GM12878 (cell line): ENCODE measurements around the gene DAB2. TPM values are rescaled to one million over a fixed set of nuclear protein-coding genes. Genes with fewer than 3 reads are reported as not detected.

Source experiments
- ATAC-seq: fragments of 200-7000 bp; cut with Tn5 transposase; 3 replicates; pipeline ENCODE4 v1.9.1; 2020; ENCODE audit warnings: mild to moderate bottlenecking, moderate library complexity
- BruUV-seq: library from RNA; stranded (reverse); fragments of 400-500 nt; replicated peaks from 2 replicates; lab custom pipeline; 2021; lab: Mats Ljungman, UMichigan
- CTCF ChIA-PET: fragments of 300-600 bp; sonication (Branson Sonifier 250); formaldehyde crosslinking; extraction: SDS; loops from one replicate; lab custom pipeline; 2021; ENCODE audit warnings: inconsistent platforms; lab: Yijun Ruan, JAX
- POLR2A ChIA-PET: fragments of 350-600 bp; formaldehyde crosslinking; extraction: SDS; loops from one replicate; lab custom pipeline; 2021; ENCODE audit warnings: inconsistent platforms; lab: Charles Lee
- RAD21 ChIA-PET: fragments of 300-600 bp; sonication (Branson Sonifier 250); formaldehyde crosslinking; loops from one replicate; lab custom pipeline; 2023; ENCODE audit warnings: antibody characterized with exemption; ENCODE audit not compliant: unreplicated experiment; lab: Charles Lee
- SMC1A ChIA-PET: fragments of 300-600 bp; sonication (Branson Sonifier 250); formaldehyde crosslinking; loops from one replicate; lab custom pipeline; 2023; ENCODE audit not compliant: unreplicated experiment, uncharacterized antibody; lab: Charles Lee
- DNase-seq: peaks from one replicate; pipeline ENCODE4 v3.0.0-alpha.2; 2011; ENCODE audit warnings: low read depth, low spot score
- FAIRE-seq: peaks from 3 replicates; lab custom pipeline; 2011; peaks lifted over from hg19 to GRCh38; lab: Jason Lieb, UNC
- H2AFZ ChIP-seq: 2 replicates; pipeline ENCODE4 v1.6.0; 2011; ENCODE audit warnings: low read depth, low read length, control low read depth; ENCODE audit not compliant: control insufficient read depth
- H3K27ac ChIP-seq: 2 replicates; pipeline ENCODE4 v1.5.1; 2011; ENCODE audit warnings: control low read depth; ENCODE audit not compliant: control insufficient read depth, insufficient read depth
- H3K27me3 ChIP-seq, 2 experiments: replicated peaks in 1 of 2; 2 replicates each; pipeline versions ENCODE4 v1.6.0 to v1.6.1; 2011; ENCODE audit warnings: low read length in 1 of 2; ENCODE audit not compliant: control insufficient read depth in 2 of 2, insufficient read depth in 2 of 2
- H3K36me3 ChIP-seq, 2 experiments: 2 replicates each; pipeline ENCODE4 v1.5.1; 2011; ENCODE audit warnings: low read length in 1 of 2; ENCODE audit not compliant: control insufficient read depth in 2 of 2, insufficient read depth in 2 of 2
- H3K4me1 ChIP-seq: 2 replicates; pipeline ENCODE4 v1.6.1; 2011; ENCODE audit warnings: mild to moderate bottlenecking, low read length, moderate library complexity, mixed read lengths; ENCODE audit not compliant: control insufficient read depth, insufficient read depth
- H3K4me2 ChIP-seq: 2 replicates; pipeline ENCODE4 v1.6.0; 2011; ENCODE audit warnings: control low read depth; ENCODE audit not compliant: control insufficient read depth, insufficient read depth
- H3K4me3 ChIP-seq: fragments of 200-600 bp; sonication (generic); 2 replicates; pipeline ENCODE4 v1.5.1; 2016
- H3K79me2 ChIP-seq: 2 replicates; pipeline ENCODE4 v1.6.0; 2011; ENCODE audit warnings: low read length; ENCODE audit not compliant: control insufficient read depth, insufficient read depth
- H3K9ac ChIP-seq: 2 replicates; pipeline ENCODE4 v1.8.0; 2011; ENCODE audit warnings: low read length, control low read depth, mixed read lengths; ENCODE audit not compliant: control insufficient read depth, insufficient read depth
- H3K9me3 ChIP-seq: replicated peaks from 3 replicates; pipeline ENCODE4 v1.5.1; 2011; ENCODE audit warnings: mild to moderate bottlenecking, low read length; ENCODE audit not compliant: control insufficient read depth, insufficient read depth
- H4K20me1 ChIP-seq: 2 replicates; pipeline ENCODE4 v1.6.0; 2011; ENCODE audit not compliant: control insufficient read depth, insufficient read depth
- BHLHE40 ChIP-seq, 2 experiments: fragments of 450-650 bp in 1 of 2; IDR thresholded peaks; 2 replicates each; pipeline ENCODE4 v1.6.1; 2011 to 2017; ENCODE audit warnings: low read depth in 2 of 2, borderline replicate concordance in 1 of 2, improper control_type of control experiment in 1 of 2, low read length in 1 of 2, mild to moderate bottlenecking in 1 of 2
- ETV6 ChIP-seq, 2 experiments: fragments of 450-650 bp in 1 of 2; IDR thresholded peaks in 1 of 2; conservative IDR thresholded peaks in 1 of 2; 2 replicates each; pipeline ENCODE4 v1.6.1; 2014; ENCODE audit warnings: antibody characterized with exemption in 1 of 2, borderline replicate concordance in 1 of 2, low read depth in 1 of 2, mild to moderate bottlenecking in 1 of 2, moderate library complexity in 1 of 2
- MEF2B ChIP-seq: fragments of 450-650 bp; IDR thresholded peaks from 2 replicates; pipeline ENCODE4 v1.6.1; 2018; ENCODE audit warnings: mild to moderate bottlenecking, moderate library complexity; ENCODE audit not compliant: partially characterized antibody, poor library complexity, severe bottlenecking
- RAD21 ChIP-seq: IDR thresholded peaks from 2 replicates; pipeline ENCODE4 v1.6.1; 2011; ENCODE audit warnings: mild to moderate bottlenecking, low read depth, low read length, moderate library complexity; ENCODE audit not compliant: insufficient read depth
- RB1 ChIP-seq: fragments of 450-650 bp; formaldehyde crosslinking; IDR thresholded peaks from 2 replicates; pipeline ENCODE4 v1.6.1; 2017; ENCODE audit warnings: mild to moderate bottlenecking, borderline replicate concordance
- STAT1 ChIP-seq: fragments of 450-650 bp; conservative IDR thresholded peaks from 2 replicates; pipeline ENCODE4 v1.6.1; 2014; ENCODE audit warnings: antibody characterized with exemption, mild to moderate bottlenecking
- STAT3 ChIP-seq: IDR thresholded peaks from 2 replicates; pipeline ENCODE4 v1.6.1; 2011; ENCODE audit warnings: low read depth, low read length, improper control_type of control experiment
- TARDBP ChIP-seq: IDR thresholded peaks from 2 replicates; pipeline ENCODE4 v1.6.1; 2016; ENCODE audit warnings: borderline replicate concordance
- ZNF217 ChIP-seq: fragments of 450-650 bp; IDR thresholded peaks from 2 replicates; pipeline ENCODE4 v1.6.1; 2017; ENCODE audit warnings: antibody characterized with exemption, mild to moderate bottlenecking
- WGBS: methylation state at CpG from one replicate; pipeline ENCODE4 v1.1.6; 2016; ENCODE audit warnings: low lambda C conversion rate; ENCODE audit not compliant: insufficient replicate concordance, insufficient coverage; ENCODE audit errors: missing lambda C conversion rate; 5-methylcytosine and 5-hydroxymethylcytosine counted together
- in situ Hi-C: fragments of 300-500 bp; cut with MboI; formaldehyde crosslinking; loops from 9 replicates; pipeline ENCODE4 v1.14.3; 2018; ENCODE audit warnings: mixed read lengths
- intact Hi-C: fragments of 100-400 bp; cut with micrococcal nuclease; formaldehyde crosslinking; loops from one replicate; pipeline ENCODE4 v1.14.2; 2022; ENCODE audit not compliant: unreplicated experiment
- polyA plus RNA-seq, 11 experiments: library from polyadenylated mRNA; depleted of rRNA in 4 of 11; unstranded in 6 of 11; stranded (reverse) in 5 of 11; fragments of >200 nt; fragmentation: Nextera tagmentation in 4 of 11; fragmentation: Illumina TruSeq in 1 of 11; extraction: Ambion mirVana in 4 of 11; extraction: Trizol in 1 of 11; gene quantifications; 1 replicate in 1 of 11; 2 replicates in 10 of 11; pipeline versions ENCODE4 v1.2.1 to v1.2.3, GENCODE V29; 2011 to 2016; ENCODE audit warnings: inconsistent platforms in 2 of 11, missing spikeins in 2 of 11, low read depth in 1 of 11
- total RNA-seq, 4 experiments: library from RNA; depleted of rRNA in 3 of 4; stranded (reverse); fragments of >200 nt in 3 of 4; fragmentation: Illumina TruSeq in 1 of 4; extraction: Trizol in 1 of 4; gene quantifications; 2 replicates each; pipeline versions ENCODE4 v1.2.1 to v1.2.3, GENCODE V29; 2013 to 2021
- TF ChIP-seq, protein P1 (sequence below): IDR thresholded peaks from 2 replicates; pipeline ENCODE4 v1.6.1; 2012; ENCODE audit warnings: improper control_type of control experiment, low read depth, low read length; ENCODE audit not compliant: insufficient replicate concordance
- TF ChIP-seq, protein P2 (sequence below): IDR thresholded peaks from 2 replicates; pipeline ENCODE4 v1.6.1; 2011; ENCODE audit warnings: borderline replicate concordance, low read depth, mild to moderate bottlenecking, moderate library complexity, low read length; ENCODE audit not compliant: insufficient read depth, poor library complexity, severe bottlenecking
- TF ChIP-seq, protein P3 (sequence below): IDR thresholded peaks from 2 replicates; pipeline ENCODE4 v1.6.1; 2012; ENCODE audit warnings: low read depth, low read length, improper control_type of control experiment
- TF ChIP-seq, protein P4 (sequence below): fragments of 450-650 bp; IDR thresholded peaks from 2 replicates; pipeline ENCODE4 v1.6.1; 2017; ENCODE audit warnings: borderline replicate concordance

Gene DAB2
- total and polyA plus RNA-seq, 10 of the 15 experiments (the other 5 are each of a cell fraction or from before 2014, with no cell fraction given), result 0.05 to 0.23 (median 0.11) TPM; not detected in 7

DNA sequence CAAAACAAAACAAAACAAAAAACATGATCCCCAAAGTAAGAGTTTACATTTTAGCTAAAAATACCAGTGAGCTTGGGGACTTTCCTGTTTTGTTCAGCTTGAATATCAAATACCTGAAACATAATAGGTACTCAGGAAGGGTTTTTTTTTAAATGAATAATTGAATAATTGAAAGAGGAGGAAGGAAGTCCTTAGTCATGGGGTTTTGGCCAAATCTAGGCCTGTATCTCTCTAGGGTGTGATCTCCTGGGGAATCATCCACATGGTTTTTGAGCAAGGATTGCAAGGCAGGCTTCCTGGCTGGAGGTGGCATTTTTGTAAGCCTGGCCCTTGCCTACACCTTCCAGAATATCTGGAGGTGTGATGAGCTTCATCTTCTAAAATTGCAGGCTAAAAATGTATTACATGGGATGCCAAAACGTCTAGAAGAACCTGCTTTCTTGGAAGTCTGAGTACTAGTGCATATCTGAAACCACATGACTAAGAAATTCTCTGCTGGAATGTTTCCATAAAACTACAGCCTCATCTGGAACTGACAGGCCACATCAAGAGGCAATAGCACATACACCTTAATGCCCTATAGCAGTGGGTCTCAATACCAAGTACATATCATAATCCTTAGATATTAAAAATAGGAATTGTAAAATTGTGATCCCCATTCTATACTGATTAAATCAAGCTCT lies 70.9 kb downstream of the DAB2 start (continued):
- no peak for TF ChIP-seq RB1
- TF ChIP-seq ZNF217, result no peak

DNA sequence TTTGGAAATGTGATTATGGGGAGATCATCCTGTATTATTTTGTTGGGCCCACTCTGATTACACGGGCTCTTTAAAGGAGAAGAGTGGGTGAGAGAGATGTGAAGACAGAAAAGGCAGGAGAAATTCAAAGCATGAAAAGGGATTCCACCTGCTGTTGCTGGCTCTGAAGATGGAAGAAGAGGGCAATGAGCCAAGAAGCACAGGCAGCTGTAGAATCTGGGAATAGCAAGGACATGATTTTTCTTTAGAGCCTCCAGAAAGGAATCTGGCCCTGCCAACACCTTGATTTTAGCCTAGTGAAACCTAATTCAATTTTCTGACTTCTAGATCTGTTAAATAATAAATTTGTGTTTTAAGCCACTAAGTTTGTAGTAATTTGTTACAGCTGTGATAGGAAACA lies 71.8 kb downstream of the DAB2 start:
- ATAC-seq (no peak), FAIRE-seq (no peak), DNase-seq (no peak)
- Histone ChIP-seq H3K79me2 (no peaks in the 10 kb centered on the region), H3K9ac (no peak overlapping the region), H3K27ac (no peak overlapping the region), H3K4me1 (no peaks in the 10 kb centered on the region), H4K20me1 (no peaks in the 10 kb centered on the region), H2AFZ (no peak overlapping the region), H3K36me3 (no peaks in the 10 kb centered on the region), H3K27me3 (no peaks in the 10 kb centered on the region; a peak in 1 of 4 replicates), H3K9me3 (no peaks in the 10 kb centered on the region; the same call in 2 of the 3 replicates), H3K4me3 (no peak overlapping the region), H3K4me2 (no peak overlapping the region)
- ChIA-PET CTCF (interaction anchor here (0.7 to 1.5 kb wide), 2 partner anchors 23 to 45 kb away, joined by 3 to 9 read pairs; no protein-coding TSS in a partner anchor), SMC1A (no interaction called here), POLR2A (no interaction called here), RAD21 (no interaction called here)
- BruUV-seq, result no TSS peak
- in situ Hi-C loops, result no loop called here
- intact Hi-C loops, result no loop called here
- 0% methylated on average over 1 of the region's 1 CpG for WGBS
- TF ChIP-seq, protein P1, sequence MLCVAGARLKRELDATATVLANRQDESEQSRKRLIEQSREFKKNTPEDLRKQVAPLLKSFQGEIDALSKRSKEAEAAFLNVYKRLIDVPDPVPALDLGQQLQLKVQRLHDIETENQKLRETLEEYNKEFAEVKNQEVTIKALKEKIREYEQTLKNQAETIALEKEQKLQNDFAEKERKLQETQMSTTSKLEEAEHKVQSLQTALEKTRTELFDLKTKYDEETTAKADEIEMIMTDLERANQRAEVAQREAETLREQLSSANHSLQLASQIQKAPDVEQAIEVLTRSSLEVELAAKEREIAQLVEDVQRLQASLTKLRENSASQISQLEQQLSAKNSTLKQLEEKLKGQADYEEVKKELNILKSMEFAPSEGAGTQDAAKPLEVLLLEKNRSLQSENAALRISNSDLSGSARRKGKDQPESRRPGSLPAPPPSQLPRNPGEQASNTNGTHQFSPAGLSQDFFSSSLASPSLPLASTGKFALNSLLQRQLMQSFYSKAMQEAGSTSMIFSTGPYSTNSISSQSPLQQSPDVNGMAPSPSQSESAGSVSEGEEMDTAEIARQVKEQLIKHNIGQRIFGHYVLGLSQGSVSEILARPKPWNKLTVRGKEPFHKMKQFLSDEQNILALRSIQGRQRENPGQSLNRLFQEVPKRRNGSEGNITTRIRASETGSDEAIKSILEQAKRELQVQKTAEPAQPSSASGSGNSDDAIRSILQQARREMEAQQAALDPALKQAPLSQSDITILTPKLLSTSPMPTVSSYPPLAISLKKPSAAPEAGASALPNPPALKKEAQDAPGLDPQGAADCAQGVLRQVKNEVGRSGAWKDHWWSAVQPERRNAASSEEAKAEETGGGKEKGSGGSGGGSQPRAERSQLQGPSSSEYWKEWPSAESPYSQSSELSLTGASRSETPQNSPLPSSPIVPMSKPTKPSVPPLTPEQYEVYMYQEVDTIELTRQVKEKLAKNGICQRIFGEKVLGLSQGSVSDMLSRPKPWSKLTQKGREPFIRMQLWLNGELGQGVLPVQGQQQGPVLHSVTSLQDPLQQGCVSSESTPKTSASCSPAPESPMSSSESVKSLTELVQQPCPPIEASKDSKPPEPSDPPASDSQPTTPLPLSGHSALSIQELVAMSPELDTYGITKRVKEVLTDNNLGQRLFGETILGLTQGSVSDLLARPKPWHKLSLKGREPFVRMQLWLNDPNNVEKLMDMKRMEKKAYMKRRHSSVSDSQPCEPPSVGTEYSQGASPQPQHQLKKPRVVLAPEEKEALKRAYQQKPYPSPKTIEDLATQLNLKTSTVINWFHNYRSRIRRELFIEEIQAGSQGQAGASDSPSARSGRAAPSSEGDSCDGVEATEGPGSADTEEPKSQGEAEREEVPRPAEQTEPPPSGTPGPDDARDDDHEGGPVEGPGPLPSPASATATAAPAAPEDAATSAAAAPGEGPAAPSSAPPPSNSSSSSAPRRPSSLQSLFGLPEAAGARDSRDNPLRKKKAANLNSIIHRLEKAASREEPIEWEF, result no peak
- no peak for TF ChIP-seq STAT3
- TF ChIP-seq ETV6 (conservative IDR thresholded peaks at IDR 0.05 in 1 of 2, IDR thresholded peaks at IDR 0.05 in 1 of 2; ENCODE audit: borderline replicate concordance in 1 of 2, low read depth in 1 of 2), result no peak
- TF ChIP-seq, protein P2, sequence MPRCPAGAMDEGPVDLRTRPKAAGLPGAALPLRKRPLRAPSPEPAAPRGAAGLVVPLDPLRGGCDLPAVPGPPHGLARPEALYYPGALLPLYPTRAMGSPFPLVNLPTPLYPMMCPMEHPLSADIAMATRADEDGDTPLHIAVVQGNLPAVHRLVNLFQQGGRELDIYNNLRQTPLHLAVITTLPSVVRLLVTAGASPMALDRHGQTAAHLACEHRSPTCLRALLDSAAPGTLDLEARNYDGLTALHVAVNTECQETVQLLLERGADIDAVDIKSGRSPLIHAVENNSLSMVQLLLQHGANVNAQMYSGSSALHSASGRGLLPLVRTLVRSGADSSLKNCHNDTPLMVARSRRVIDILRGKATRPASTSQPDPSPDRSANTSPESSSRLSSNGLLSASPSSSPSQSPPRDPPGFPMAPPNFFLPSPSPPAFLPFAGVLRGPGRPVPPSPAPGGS, result no peak
- TF ChIP-seq, protein P3, sequence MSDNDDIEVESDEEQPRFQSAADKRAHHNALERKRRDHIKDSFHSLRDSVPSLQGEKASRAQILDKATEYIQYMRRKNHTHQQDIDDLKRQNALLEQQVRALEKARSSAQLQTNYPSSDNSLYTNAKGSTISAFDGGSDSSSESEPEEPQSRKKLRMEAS, result no peak
- no peak for TF ChIP-seq STAT1
- no peak for TF ChIP-seq RAD21
- no peak for TF ChIP-seq BHLHE40 (IDR thresholded peaks at IDR 0.05; ENCODE audit: borderline replicate concordance in 1 of 2, low read depth in 2 of 2, low read length in 1 of 2)
- TF ChIP-seq MEF2B, result no peak
- TF ChIP-seq TARDBP, result no peak
- TF ChIP-seq, protein P4, sequence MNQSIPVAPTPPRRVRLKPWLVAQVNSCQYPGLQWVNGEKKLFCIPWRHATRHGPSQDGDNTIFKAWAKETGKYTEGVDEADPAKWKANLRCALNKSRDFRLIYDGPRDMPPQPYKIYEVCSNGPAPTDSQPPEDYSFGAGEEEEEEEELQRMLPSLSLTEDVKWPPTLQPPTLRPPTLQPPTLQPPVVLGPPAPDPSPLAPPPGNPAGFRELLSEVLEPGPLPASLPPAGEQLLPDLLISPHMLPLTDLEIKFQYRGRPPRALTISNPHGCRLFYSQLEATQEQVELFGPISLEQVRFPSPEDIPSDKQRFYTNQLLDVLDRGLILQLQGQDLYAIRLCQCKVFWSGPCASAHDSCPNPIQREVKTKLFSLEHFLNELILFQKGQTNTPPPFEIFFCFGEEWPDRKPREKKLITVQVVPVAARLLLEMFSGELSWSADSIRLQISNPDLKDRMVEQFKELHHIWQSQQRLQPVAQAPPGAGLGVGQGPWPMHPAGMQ, result no peak
